ENCODE data around the gene BSCL2.

GRCh38 chr11:62707277-62707861 is at the start of gene BSCL2, which contains the start of gene GNG3:
- TF ChIP-seq PATZ1 (CRISPR knock-in tag; IDR thresholded peaks at IDR 0.05; ENCODE audit: borderline replicate concordance) (no peak), ZFP30 (CRISPR knock-in tag; IDR thresholded peaks at IDR 0.05) (no peak), CSDC2 (CRISPR knock-in tag; IDR thresholded peaks at IDR 0.05) (no peak), ZNF565 (CRISPR knock-in tag; conservative IDR thresholded peaks at IDR 0.05; ENCODE audit: low read depth) (no peak), BACH2 (CRISPR knock-in tag; IDR thresholded peaks at IDR 0.05; ENCODE audit: borderline replicate concordance) (no peak), TSHZ2 (CRISPR knock-in tag; IDR thresholded peaks at IDR 0.05) (no peak), PPARA (CRISPR knock-in tag; IDR thresholded peaks at IDR 0.05; ENCODE audit: borderline replicate concordance) (no peak), ZC3H10 (CRISPR knock-in tag; IDR thresholded peaks at IDR 0.05) (no peak)
